Measurements from ENCODE around the gene LCN10. TPM values are rescaled to one million over a fixed set of nuclear protein-coding genes. Genes with fewer than 3 reads are reported as not detected.

The LCN10 gene
- total and polyA plus RNA-seq, 9 of the 15 experiments (the other 6 are each of a cell fraction or from before 2014, with no cell fraction given) = 0.10 to 0.21 (median 0.14) TPM; not detected in 6

- TF ChIP-seq ZNF592 (IDR thresholded peaks at IDR 0.05) = peak; percentile 91
- peak; percentile 73; the same call in 1 of the 2 replicates for TF ChIP-seq TAF7 (tag; IDR thresholded peaks at IDR 0.05)
- no peak for TF ChIP-seq MCM5 (IDR thresholded peaks at IDR 0.05; ENCODE audit: low read depth)
- TF ChIP-seq HDGF (IDR thresholded peaks at IDR 0.05) = no peak
- TF ChIP-seq NFYB (IDR thresholded peaks at IDR 0.05; ENCODE audit: extremely low read depth, insufficient read length) = no peak
- 0 out of 2 replicates have a peak, but pooled peaks have one; percentile 13 for TF ChIP-seq SMAD3 (CRISPR knock-in tag; conservative IDR thresholded peaks at IDR 0.05)
- TF ChIP-seq CBFA2T2 (conservative IDR thresholded peaks at IDR 0.05) = no peak
- no peak for TF ChIP-seq SMARCA4 (IDR thresholded peaks at IDR 0.05)
- no peak for TF ChIP-seq ZNF253 (CRISPR knock-in tag; conservative IDR thresholded peaks at IDR 0.05)
- no peak for TF ChIP-seq ZNF586 (CRISPR knock-in tag; conservative IDR thresholded peaks at IDR 0.05)
- TF ChIP-seq, protein P1, sequence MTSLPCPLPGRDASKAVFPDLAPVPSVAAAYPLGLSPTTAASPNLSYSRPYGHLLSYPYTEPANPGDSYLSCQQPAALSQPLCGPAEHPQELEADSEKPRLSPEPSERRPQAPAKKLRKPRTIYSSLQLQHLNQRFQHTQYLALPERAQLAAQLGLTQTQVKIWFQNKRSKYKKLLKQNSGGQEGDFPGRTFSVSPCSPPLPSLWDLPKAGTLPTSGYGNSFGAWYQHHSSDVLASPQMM (CRISPR knock-in tag; IDR thresholded peaks at IDR 0.05) = no peak
- TF ChIP-seq, protein P2, sequence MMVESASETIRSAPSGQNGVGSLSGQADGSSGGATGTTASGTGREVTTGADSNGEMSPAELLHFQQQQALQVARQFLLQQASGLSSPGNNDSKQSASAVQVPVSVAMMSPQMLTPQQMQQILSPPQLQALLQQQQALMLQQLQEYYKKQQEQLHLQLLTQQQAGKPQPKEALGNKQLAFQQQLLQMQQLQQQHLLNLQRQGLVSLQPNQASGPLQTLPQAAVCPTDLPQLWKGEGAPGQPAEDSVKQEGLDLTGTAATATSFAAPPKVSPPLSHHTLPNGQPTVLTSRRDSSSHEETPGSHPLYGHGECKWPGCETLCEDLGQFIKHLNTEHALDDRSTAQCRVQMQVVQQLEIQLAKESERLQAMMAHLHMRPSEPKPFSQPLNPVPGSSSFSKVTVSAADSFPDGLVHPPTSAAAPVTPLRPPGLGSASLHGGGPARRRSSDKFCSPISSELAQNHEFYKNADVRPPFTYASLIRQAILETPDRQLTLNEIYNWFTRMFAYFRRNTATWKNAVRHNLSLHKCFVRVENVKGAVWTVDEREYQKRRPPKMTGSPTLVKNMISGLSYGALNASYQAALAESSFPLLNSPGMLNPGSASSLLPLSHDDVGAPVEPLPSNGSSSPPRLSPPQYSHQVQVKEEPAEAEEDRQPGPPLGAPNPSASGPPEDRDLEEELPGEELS (CRISPR knock-in tag; IDR thresholded peaks at IDR 0.05; ENCODE audit: borderline replicate concordance) = no peak
- TF ChIP-seq COPS2 (conservative IDR thresholded peaks at IDR 0.05) = no peak
- peak; percentile 87 for TF ChIP-seq HCFC1 (IDR thresholded peaks at IDR 0.05; ENCODE audit: low read depth, low read length)
- TF ChIP-seq TCF3 (CRISPR knock-in tag; IDR thresholded peaks at IDR 0.05) = peak; percentile 16; the same call in 1 of the 2 replicates
- TF ChIP-seq, protein P3, sequence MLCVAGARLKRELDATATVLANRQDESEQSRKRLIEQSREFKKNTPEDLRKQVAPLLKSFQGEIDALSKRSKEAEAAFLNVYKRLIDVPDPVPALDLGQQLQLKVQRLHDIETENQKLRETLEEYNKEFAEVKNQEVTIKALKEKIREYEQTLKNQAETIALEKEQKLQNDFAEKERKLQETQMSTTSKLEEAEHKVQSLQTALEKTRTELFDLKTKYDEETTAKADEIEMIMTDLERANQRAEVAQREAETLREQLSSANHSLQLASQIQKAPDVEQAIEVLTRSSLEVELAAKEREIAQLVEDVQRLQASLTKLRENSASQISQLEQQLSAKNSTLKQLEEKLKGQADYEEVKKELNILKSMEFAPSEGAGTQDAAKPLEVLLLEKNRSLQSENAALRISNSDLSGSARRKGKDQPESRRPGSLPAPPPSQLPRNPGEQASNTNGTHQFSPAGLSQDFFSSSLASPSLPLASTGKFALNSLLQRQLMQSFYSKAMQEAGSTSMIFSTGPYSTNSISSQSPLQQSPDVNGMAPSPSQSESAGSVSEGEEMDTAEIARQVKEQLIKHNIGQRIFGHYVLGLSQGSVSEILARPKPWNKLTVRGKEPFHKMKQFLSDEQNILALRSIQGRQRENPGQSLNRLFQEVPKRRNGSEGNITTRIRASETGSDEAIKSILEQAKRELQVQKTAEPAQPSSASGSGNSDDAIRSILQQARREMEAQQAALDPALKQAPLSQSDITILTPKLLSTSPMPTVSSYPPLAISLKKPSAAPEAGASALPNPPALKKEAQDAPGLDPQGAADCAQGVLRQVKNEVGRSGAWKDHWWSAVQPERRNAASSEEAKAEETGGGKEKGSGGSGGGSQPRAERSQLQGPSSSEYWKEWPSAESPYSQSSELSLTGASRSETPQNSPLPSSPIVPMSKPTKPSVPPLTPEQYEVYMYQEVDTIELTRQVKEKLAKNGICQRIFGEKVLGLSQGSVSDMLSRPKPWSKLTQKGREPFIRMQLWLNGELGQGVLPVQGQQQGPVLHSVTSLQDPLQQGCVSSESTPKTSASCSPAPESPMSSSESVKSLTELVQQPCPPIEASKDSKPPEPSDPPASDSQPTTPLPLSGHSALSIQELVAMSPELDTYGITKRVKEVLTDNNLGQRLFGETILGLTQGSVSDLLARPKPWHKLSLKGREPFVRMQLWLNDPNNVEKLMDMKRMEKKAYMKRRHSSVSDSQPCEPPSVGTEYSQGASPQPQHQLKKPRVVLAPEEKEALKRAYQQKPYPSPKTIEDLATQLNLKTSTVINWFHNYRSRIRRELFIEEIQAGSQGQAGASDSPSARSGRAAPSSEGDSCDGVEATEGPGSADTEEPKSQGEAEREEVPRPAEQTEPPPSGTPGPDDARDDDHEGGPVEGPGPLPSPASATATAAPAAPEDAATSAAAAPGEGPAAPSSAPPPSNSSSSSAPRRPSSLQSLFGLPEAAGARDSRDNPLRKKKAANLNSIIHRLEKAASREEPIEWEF (CRISPR knock-in tag; IDR thresholded peaks at IDR 0.05) = no peak; the same call in 1 of the 2 replicates
These were observed 14.6 kb downstream of the LCN10 start (continued) for GRCh38 chr9:136728080-136728547.
